HG03439 (cell line): ENCODE results near the gene USP20.

ENCODE experiments used
- ATAC-seq: cut with Tn5 transposase; IDR thresholded peaks from one replicate; pipeline ENCODE4 v1.9.1; 2021; ENCODE audit warnings: mild to moderate bottlenecking, moderate library complexity; ENCODE audit not compliant: unreplicated experiment

The USP20 gene

GRCh38 chr9:129851821-129852220 lies 16.6 kb downstream of the USP20 start:
- no peak for ATAC-seq

GRCh38 chr9:129852579-129852978 lies 17.3 kb downstream of the USP20 start:
- no peak for ATAC-seq

GRCh38 chr9:129853614-129854013 lies 18.4 kb downstream of the USP20 start:
- ATAC-seq = no peak

- ATAC-seq = no peak
Observed at GRCh38 chr9:129854588-129855110, 19.4 kb downstream of the USP20 start.

- ATAC-seq = no peak
Observed at GRCh38 chr9:129857207-129857606, 21.9 kb downstream of the USP20 start.

- ATAC-seq = no peak
Observed at GRCh38 chr9:129858167-129858962, 23.1 kb downstream of the USP20 start.

GRCh38 chr9:129860653-129861446 lies 25.6 kb downstream of the USP20 start:
- ATAC-seq = no peak

GRCh38 chr9:129861447-129861827 lies 26.2 kb downstream of the USP20 start:
- no peak for ATAC-seq

GRCh38 chr9:129863059-129863690 lies 27.9 kb downstream of the USP20 start:
- no peak for ATAC-seq

GRCh38 chr9:129864991-129865647 lies 29.9 kb downstream of the USP20 start:
- ATAC-seq = no peak

- no peak for ATAC-seq
Observed at GRCh38 chr9:129865668-129866320, 30.5 kb downstream of the USP20 start.

GRCh38 chr9:129866394-129867135 lies 31.3 kb downstream of the USP20 start:
- no peak for ATAC-seq

- ATAC-seq = no peak
Observed at GRCh38 chr9:129867136-129868022, 32.1 kb downstream of the USP20 start.

- no peak for ATAC-seq
Observed at GRCh38 chr9:129868023-129868871, 33.0 kb downstream of the USP20 start.

GRCh38 chr9:129868872-129869486 lies 33.7 kb downstream of the USP20 start:
- ATAC-seq = no peak

GRCh38 chr9:129869585-129870501 lies 34.6 kb downstream of the USP20 start:
- no peak for ATAC-seq
